Measurements from ENCODE around the gene POLR1A. TPM values are rescaled to one million over a fixed set of nuclear protein-coding genes. Genes with fewer than 3 reads are reported as not detected.

POLR1A gene
- total and polyA plus RNA-seq, 2 of the 13 experiments (the other 11 are each of a cell fraction or from before 2014, with no cell fraction given), result 7.2 to 39.9 TPM

DNA sequence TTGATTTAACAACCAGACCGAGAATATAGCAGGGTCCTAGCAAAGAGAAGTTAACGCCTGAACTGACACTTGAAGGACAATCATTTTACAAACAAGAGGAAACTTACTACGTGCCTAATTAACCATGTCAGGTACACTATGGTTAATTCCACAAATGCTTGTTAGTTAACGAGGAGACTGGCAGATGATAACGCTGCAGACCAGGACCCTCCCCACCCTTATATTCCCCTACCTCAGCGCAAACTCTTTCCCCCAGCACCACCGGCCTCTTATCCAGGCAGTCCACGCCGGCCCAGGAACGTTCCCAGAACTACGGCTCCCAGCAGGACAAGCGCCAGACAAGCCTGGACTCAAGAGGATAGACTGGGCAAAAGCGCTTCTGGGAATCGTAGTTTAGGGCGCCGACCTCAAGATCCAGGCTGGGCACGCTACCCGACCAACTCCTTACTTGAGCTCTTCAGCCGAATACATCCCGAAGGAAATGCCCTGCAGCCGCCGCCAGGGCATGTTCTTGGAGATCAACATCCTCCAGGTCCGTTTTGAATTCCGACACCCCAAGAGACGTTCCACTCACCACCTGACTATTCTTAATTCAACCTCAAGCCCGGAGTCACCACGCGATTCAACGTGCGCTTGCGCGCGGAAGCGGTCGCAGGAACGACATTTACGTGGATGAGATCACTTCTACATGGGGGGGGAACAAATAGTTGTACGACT is at the start of gene POLR1A (continued):
- TF ChIP-seq, protein P1, sequence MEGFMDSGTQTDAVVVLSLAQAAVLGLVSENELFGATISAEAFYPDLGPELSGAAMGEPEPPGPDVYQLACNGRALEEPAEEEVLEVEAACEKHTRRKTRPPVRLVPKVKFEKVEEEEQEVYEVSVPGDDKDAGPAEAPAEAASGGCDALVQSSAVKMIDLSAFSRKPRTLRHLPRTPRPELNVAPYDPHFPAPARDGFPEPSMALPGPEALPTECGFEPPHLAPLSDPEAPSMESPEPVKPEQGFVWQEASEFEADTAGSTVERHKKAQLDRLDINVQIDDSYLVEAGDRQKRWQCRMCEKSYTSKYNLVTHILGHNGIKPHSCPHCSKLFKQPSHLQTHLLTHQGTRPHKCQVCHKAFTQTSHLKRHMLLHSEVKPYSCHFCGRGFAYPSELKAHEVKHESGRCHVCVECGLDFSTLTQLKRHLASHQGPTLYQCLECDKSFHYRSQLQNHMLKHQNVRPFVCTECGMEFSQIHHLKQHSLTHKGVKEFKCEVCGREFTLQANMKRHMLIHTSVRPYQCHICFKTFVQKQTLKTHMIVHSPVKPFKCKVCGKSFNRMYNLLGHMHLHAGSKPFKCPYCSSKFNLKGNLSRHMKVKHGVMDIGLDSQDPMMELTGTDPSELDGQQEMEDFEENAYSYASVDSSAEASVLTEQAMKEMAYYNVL (CRISPR knock-in tag; IDR thresholded peaks at IDR 0.05; ENCODE audit: borderline replicate concordance), result no peak
- TF ChIP-seq KLF12 (CRISPR knock-in tag; IDR thresholded peaks at IDR 0.05; ENCODE audit: borderline replicate concordance), result no peak
- no peak for TF ChIP-seq MBD4 (IDR thresholded peaks at IDR 0.05; ENCODE audit: borderline replicate concordance, low read length)
- no peak for TF ChIP-seq ZBTB7A (CRISPR knock-in tag; IDR thresholded peaks at IDR 0.05)
- no peak for TF ChIP-seq RORA (CRISPR knock-in tag; IDR thresholded peaks at IDR 0.05)
- TF ChIP-seq ZNF337 (CRISPR knock-in tag; IDR thresholded peaks at IDR 0.05; ENCODE audit: borderline replicate concordance, low read depth), result no peak
- no peak for TF ChIP-seq TOPORS (CRISPR knock-in tag; IDR thresholded peaks at IDR 0.05)
- TF ChIP-seq PRDM15 (CRISPR knock-in tag; IDR thresholded peaks at IDR 0.05), result no peak
- peak; percentile 90 for TF ChIP-seq TBL1XR1 (IDR thresholded peaks at IDR 0.05; ENCODE audit: borderline replicate concordance, low read length, partially characterized antibody)
- TF ChIP-seq JARID2 (CRISPR knock-in tag; IDR thresholded peaks at IDR 0.05; ENCODE audit: insufficient replicate concordance), result no peak
- TF ChIP-seq IKZF1 (IDR thresholded peaks at IDR 0.05), result no peak
- peak; percentile 48 for TF ChIP-seq RBFOX2 (IDR thresholded peaks at IDR 0.05; ENCODE audit: low read depth, low read length)
- TF ChIP-seq CBX5 (CRISPR knock-in tag; IDR thresholded peaks at IDR 0.05; ENCODE audit: borderline replicate concordance), result peak; percentile 34; the same call in 1 of the 2 replicates
- no peak for TF ChIP-seq PLSCR1 (CRISPR knock-in tag; IDR thresholded peaks at IDR 0.05; ENCODE audit: borderline replicate concordance)
- 0 out of 2 replicates have a peak, but pooled peaks have one; percentile 30 for TF ChIP-seq ZNF512 (CRISPR knock-in tag; IDR thresholded peaks at IDR 0.05)
- no peak for TF ChIP-seq HMG20A (CRISPR knock-in tag; IDR thresholded peaks at IDR 0.05; ENCODE audit: borderline replicate concordance)
- TF ChIP-seq, protein P2, sequence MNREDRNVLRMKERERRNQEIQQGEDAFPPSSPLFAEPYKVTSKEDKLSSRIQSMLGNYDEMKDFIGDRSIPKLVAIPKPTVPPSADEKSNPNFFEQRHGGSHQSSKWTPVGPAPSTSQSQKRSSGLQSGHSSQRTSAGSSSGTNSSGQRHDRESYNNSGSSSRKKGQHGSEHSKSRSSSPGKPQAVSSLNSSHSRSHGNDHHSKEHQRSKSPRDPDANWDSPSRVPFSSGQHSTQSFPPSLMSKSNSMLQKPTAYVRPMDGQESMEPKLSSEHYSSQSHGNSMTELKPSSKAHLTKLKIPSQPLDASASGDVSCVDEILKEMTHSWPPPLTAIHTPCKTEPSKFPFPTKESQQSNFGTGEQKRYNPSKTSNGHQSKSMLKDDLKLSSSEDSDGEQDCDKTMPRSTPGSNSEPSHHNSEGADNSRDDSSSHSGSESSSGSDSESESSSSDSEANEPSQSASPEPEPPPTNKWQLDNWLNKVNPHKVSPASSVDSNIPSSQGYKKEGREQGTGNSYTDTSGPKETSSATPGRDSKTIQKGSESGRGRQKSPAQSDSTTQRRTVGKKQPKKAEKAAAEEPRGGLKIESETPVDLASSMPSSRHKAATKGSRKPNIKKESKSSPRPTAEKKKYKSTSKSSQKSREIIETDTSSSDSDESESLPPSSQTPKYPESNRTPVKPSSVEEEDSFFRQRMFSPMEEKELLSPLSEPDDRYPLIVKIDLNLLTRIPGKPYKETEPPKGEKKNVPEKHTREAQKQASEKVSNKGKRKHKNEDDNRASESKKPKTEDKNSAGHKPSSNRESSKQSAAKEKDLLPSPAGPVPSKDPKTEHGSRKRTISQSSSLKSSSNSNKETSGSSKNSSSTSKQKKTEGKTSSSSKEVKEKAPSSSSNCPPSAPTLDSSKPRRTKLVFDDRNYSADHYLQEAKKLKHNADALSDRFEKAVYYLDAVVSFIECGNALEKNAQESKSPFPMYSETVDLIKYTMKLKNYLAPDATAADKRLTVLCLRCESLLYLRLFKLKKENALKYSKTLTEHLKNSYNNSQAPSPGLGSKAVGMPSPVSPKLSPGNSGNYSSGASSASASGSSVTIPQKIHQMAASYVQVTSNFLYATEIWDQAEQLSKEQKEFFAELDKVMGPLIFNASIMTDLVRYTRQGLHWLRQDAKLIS (CRISPR knock-in tag; IDR thresholded peaks at IDR 0.05), result no peak
